Stimulated activated CD4-positive, alpha-beta T cell treated with anti-CD3 and anti-CD28 coated beads, Interleukin-1b, Interleukin-23, amount 100 ng/mL, for 1 hour (primary cell): ENCODE results near the gene SPOUT1.
A peak's percentile ranks its signal among the peaks of the same experiment; 100 is the strongest.
"Not testable (repeated sequence)": the region's sequence is repeated elsewhere in the genome, so short reads cannot be mapped to it uniquely, and the experiment has no call there.

Source experiments
- DNase-seq, 2 donors: peaks; one replicate each; pipeline ENCODE4 v3.0.0-alpha.2; 2020; ENCODE audit warnings: low read depth in 2 of 2

The SPOUT1 gene

DNA sequence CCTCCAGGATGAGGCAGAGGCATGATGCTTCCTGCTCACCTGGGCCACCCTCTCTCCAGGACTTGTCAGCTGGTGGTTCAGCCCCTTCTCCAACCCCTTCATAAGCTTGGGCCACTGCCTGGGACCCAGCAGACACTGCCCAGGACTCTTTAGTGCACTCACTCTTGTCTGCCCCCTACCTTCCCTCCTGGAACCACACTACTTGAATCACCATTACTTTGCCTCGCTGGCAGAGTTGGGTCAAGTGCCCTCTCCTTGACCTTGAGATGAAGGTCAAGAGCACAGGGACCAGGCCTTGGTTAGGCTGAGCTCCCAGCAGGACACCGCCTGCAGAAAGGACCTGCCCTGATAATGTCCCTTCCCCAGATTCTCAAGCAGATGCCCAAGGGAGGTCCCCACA lies 19.8 kb downstream of the SPOUT1 start:
- DNase-seq = no peak

GRCh38 chr9:128809036-128809599 lies 20.5 kb downstream of the SPOUT1 start:
- no peak for DNase-seq

DNA sequence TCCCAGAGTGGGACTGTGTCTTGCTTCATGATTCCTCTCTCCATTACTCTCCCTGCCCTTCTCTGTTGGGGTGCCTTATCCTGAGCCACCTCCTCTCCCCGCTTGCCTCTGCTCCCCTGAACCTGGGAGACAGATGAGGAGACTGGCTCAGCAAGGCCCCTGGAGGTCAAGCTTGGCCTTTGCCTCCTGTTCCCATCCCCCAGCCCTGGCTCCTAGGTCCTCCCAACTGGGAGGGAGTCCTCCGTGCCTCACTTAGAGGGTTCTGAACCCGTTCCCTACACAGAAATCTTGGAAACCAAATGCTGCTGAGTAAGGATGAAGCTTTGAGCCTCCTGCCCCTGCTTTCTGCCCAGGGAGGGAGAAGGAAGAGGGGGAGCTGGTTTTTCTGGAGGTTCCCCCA lies 21.1 kb downstream of the SPOUT1 start:
- no peak for DNase-seq

DNA sequence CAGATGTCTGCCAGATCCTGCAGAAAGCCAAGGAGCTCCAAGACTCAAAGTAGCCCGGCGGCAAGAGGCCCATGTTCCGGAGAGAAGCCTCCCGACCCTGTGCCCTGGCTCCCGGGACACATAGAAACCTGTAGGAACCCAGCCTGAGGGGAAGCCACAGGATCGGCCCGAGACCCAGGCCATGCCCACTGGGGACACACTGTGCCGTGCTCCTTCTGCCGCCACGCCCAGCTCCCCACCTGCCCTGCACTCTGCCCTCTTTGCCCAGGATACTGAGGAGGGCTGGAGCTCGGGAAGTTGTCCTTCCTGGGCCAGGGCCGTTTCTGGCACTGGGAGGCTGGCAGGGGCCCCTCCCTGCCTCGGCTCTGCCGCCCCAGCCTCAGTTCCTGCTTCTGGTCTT lies 21.8 kb downstream of the SPOUT1 start:
- DNase-seq = no peak

GRCh38 chr9:128805661-128806060 lies 23.9 kb downstream of the SPOUT1 start:
- DNase-seq = no peak

DNA sequence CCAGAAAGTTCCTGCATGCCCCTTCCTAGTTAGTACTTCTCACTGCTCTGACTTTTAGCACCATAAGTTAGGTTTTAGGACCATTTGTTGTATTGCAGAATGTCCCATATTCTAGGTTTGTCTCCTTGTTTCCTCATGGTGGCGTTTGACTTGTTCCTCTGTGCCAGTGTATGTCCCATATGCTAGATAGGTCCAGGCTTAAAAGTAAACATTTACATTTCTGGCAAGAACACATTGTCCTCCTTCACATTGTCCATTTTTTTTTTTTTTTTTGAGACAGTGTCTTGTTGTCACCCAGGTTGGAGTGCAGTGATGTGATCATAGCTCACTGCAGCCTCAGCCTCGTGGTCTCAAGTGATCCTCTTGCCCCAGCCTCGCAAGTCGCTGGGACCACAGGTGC lies 27.1 kb downstream of the SPOUT1 start:
- DNase-seq = no peak

GRCh38 chr9:128800061-128800460 lies 29.5 kb downstream of the SPOUT1 start:
- no peak for DNase-seq

DNA sequence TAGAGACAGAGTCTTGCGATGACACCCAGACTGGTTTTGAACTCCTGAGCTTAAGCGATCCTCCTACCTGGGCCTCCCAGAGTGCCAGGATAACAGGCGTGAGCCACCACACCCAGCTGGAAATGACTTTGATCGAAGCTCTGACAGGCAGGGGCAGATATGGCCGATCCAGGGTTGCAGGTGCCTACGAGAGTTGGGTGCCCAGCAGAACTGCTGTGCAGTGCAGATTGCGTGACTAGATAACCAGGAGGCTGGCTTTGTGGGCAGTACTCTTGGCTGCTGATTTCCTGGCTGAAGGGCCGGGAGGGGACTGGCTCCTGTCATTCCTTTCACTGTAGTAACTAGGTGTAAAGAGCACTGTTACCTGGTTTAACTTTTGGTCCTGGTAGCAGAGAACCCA lies 30.7 kb downstream of the SPOUT1 start:
- DNase-seq = no peak

DNA sequence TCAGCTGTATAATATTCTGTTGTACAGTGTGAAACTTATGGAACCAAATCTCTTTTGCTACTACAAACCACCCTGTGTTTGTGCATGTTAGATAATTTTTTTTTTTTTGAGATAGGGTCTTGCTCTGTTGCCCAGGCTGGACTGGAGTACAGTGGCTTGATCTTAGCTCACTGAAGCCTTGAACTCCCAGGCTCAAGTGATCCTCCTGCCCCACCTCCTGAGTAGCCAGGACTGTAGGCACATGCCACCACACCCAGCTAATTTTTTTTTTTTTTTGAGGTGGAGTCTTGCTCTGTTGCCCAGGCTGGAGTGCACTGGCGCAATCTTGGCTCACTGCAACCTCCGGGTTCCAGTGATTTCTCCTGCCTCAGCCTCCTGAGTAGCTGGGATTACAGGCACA lies 34.6 kb downstream of the SPOUT1 start:
- not testable (repeated sequence) for DNase-seq

DNA sequence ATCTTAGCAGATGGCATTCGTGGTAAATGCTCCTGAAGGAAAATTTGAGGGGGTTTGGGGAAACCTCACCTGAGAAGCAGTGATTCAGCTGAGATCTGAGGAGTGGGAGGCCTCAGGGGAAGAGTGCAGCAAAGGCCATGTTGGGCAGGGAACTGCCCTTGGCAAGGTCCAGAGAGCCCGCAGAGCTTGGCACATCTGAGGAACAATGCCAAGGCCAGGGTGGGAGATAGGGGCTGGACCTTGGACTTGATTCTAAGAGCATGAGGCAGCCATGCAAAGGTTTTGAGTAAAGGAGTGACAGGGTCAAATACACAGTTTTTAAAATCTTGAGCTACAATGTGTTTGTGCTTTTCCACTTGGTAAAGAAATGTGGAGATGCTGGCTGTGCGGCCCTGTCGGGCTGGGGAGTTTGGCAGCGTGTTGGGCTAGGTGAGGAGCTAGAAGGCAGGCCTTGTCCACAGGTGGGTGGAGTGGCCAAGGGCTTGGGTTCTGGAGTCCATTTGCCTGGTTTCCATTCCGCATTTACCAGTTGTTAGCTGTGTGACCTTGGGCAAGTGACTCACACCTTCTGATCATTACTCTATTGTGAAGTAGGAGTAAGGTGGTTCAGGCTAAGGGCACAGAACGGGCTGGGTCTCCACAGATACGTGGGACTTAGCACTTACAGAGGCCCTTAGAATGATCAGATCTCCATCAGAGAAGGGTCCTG lies 36.5 kb downstream of the SPOUT1 start:
- DNase-seq = no peak

DNA sequence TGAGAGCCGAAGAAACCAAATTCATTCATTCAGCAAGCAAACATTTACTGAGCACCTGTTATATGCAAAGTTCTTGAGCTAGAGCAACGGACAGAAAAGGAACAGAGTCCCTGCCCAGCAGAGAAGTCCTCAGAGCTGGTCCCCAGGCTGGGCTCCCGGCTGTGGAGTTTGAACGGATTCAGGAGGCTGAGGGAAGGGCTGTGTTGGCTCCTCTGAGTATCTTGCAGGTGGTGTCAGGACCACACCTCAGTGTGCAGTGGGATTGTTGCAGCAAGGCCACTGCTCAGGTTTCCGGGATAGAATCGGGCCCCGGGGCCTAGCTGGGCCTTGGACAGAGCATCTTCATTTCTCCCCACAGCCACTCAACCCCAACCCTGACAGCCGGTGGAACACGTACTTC lies 37.5 kb downstream of the SPOUT1 start:
- no peak for DNase-seq

DNA sequence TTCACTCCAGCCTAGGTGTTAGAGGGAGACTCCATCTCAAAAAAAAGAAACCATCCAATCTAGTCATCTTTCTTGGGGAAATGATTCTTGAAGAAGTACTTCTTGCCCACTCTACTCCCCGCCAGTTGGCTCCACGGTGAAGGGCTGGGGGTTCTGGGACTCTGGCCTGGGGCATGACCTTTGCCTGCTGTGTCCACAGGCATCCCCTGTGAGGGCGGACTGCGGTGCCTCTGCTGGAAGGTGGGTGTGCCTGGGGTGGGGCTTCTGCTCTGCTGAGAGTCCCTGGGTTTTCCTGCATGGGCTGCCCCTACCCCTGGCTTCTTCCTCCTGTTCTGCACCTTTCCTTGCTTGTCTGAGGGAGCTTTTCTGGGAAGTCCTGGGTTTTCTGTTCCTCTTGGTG lies 39.1 kb downstream of the SPOUT1 start:
- DNase-seq = no peak

DNA sequence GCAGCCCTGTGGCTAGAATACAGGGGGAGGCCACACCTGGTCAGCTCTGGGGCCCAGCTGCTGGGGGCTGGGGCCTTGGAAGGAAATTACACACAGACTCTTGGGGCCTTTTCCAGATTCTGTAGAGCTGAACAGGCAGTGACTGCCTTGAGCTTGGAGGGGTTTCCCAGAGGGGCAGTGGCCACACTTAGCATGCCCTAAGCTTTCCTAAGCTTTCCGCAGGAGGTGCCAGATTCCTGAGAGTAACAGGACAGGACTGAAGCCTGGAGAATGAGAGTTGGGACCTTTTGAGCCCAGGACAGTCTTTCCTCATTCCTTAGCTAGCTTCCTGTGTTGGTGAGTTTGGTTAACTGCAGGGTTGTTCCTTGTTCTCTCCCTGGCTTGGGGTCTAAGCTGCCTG lies 41.1 kb downstream of the SPOUT1 start:
- DNase-seq = no peak

- no peak for DNase-seq
These were observed 41.9 kb downstream of the SPOUT1 start for GRCh38 chr9:128787659-128788058.

GRCh38 chr9:128786681-128787601 lies 42.7 kb downstream of the SPOUT1 start, which contains the start of gene TBC1D13:
TBC1D13 (plus strand) TSS chr9:128787253; CDS start chr9:128787354, 101 bp downstream.
- peak; percentile 78 to 81 for DNase-seq

DNA sequence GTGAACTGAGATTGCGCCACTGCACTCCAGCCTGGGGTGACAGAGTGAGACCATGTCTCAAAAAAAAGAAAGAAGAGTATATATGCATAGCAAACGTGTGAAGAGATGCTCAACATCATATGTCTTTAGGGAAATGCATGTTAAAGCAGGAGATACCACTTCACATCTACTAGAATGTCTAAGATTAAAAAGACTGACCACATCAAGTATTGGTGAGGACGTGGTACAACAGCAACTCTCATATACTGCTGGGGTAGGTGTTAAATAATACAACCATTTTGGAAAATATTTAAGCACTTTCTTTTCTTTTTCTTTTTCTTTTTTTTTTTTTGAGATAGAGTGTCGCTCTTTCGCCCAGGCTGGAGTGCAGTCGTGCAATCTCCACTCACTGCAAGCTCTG lies 44.2 kb downstream of the SPOUT1 start:
- DNase-seq = no peak

DNA sequence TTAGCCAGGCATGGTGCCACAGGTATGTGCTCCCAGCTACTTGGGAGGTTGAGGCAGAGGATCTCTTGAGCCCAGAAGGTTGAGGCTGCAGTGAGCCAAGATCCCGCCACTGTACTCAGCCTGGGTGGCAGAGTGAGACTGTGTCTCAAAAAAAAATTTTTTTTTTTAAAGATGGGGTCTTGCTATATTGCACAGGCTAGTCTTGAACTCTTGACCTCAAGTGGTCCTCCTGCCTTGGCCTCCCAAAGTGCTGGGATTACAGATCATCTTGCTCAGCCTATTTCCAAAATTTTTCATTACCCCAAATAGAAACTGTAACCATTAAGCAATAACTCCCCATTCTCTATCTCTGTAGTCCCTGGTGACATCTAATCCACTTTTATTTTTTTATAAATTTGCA lies 46.9 kb downstream of the SPOUT1 start:
- DNase-seq = no peak

DNA sequence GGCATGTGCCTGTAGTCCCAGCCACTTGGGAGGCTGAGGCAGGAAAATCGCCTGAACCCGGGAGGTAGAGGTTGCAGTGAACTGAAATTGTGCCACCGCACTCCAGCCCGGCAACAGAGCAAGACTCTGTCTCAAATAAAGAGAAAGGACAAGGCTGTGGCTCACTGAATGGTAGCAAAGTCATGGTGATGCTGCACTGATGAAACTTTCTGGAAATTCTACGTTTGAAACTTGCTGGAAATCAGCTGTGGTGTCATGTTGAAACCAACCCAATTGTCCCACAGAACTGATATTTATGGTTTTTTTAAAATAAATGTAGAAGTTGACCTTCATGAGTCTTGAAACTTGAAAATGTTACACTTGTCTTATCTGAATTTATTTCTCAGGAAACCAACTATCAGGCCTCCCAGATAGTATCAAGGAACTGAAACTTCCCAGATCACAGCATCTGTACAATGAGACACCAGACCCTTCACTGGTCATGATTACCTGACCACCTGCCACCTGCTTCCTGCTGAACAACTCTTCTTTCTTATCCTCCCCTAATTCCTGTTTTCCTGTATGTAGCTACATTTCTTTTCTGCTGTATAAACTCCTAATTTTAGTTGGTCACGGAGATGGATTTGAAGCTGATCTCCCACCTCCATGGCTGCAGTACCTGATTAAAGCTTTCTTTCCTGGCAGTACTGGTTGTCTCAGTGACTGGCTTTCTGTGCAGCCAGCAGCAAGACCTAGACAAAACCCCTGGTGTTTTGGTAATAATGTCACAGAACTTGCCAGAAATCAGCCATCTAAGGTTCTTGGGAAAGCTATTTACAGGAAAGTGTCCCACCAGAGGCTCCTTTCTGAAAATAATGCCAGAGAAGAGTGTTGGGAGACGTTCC lies 48.2 kb downstream of the SPOUT1 start:
- no peak for DNase-seq

DNA sequence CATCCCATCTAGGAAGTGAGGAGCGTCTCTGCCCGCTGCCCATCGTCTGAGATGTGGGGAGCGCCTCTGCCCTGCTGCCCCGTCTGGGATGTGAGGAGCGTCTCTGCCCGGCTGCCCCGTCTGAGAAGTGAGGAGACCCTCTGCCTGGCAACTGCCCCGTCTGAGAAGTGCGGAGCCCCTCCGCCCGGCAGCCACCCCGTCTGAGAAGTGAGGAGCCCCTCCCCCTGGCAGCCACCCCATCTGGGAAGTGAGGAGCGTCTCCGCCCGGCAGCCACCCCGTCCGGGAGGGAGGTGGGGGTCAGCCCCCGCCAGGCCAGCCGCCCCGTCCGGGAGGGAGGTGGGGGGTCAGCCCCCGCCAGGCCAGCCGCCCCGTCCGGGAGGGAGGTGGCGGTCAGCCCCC lies 49.5 kb downstream of the SPOUT1 start:
- DNase-seq = not testable (repeated sequence)

DNA sequence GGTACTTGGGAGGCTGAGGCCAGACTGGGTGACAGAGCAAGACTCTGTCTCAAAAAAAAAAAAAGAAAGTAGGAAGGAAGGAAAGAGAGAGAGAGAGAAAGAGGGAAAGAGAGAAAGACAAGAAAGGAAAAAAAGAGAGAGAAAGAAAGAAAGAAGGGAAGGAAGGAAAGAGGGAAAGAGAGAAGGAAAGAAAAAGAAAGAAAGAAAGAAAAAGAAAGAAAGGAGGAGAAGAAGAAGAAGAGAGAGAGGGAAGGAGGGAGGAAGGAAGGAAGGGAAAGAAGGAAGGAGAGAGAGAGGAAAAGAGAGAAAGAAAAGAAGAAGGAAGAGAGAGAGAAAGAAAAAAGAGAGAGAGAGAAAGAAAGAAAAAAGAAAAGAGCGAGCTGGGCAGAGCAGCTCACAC lies 54.8 kb downstream of the SPOUT1 start:
- no peak for DNase-seq

GRCh38 chr9:128773049-128773448 lies 56.5 kb downstream of the SPOUT1 start:
- DNase-seq = no peak
